HuH-7.5 (cell line): ENCODE results near the gene FAM107B.
A peak's percentile ranks its signal among the peaks of the same experiment; 100 is the strongest.

Experiments
- DNase-seq: peaks from one replicate; pipeline ENCODE4 v3.0.0; 2011; ENCODE audit warnings: low spot score

Gene FAM107B

GRCh38 chr10:14625192-14625631 is 149.5 kb downstream of the FAM107B start:
- no peak for DNase-seq

- DNase-seq: no peak
Measured at GRCh38 chr10:14624600-14624999, 150.1 kb downstream of the FAM107B start.

GRCh38 chr10:14623931-14624330 is 150.8 kb downstream of the FAM107B start:
- DNase-seq: no peak

GRCh38 chr10:14621037-14621436 is 153.7 kb downstream of the FAM107B start:
- no peak for DNase-seq

GRCh38 chr10:14618674-14619073 is 156.0 kb downstream of the FAM107B start:
- DNase-seq: no peak

- DNase-seq: no peak
Measured at GRCh38 chr10:14617852-14618251, 156.8 kb downstream of the FAM107B start.

GRCh38 chr10:14616955-14617730 is 157.6 kb downstream of the FAM107B start:
- no peak for DNase-seq

GRCh38 chr10:14616465-14616864 is 158.2 kb downstream of the FAM107B start:
- no peak for DNase-seq

GRCh38 chr10:14613588-14613920 is 161.1 kb downstream of the FAM107B start:
- no peak for DNase-seq

GRCh38 chr10:14612873-14613587 is 161.7 kb downstream of the FAM107B start:
- DNase-seq: no peak

GRCh38 chr10:14611968-14612693 is 162.6 kb downstream of the FAM107B start:
- DNase-seq: peak; percentile 39

- DNase-seq: no peak
Measured at GRCh38 chr10:14609178-14609577, 165.5 kb downstream of the FAM107B start.

- DNase-seq: no peak
Measured at GRCh38 chr10:14608381-14609001, 166.2 kb downstream of the FAM107B start.

GRCh38 chr10:14606633-14607032 is 168.1 kb downstream of the FAM107B start:
- no peak for DNase-seq

- no peak for DNase-seq
Measured at GRCh38 chr10:14605231-14605925, 169.3 kb downstream of the FAM107B start.

- peak; percentile 40 for DNase-seq
Measured at GRCh38 chr10:14604181-14605142, 170.2 kb downstream of the FAM107B start.

GRCh38 chr10:14603534-14604102 is 171.1 kb downstream of the FAM107B start:
- no peak for DNase-seq

GRCh38 chr10:14602807-14603533 is 171.7 kb downstream of the FAM107B start:
- no peak for DNase-seq
